Measurements from ENCODE around the gene OVOL2.

- TF ChIP-seq CTCF (IDR thresholded peaks at IDR 0.05): no peak
- no peak for TF ChIP-seq POLR2A (IDR thresholded peaks at IDR 0.05)
Observed at GRCh38 chr20:17992224-17992637, 65.5 kb downstream of the OVOL2 start.
